ENCODE results near the gene CASR.

CASR gene

GRCh38 chr3:122298239-122298638, 114.8 kb downstream of the CASR start:
- DNase-seq (ENCODE audit: low read depth): peak; percentile 9
- TF ChIP-seq, protein P1, sequence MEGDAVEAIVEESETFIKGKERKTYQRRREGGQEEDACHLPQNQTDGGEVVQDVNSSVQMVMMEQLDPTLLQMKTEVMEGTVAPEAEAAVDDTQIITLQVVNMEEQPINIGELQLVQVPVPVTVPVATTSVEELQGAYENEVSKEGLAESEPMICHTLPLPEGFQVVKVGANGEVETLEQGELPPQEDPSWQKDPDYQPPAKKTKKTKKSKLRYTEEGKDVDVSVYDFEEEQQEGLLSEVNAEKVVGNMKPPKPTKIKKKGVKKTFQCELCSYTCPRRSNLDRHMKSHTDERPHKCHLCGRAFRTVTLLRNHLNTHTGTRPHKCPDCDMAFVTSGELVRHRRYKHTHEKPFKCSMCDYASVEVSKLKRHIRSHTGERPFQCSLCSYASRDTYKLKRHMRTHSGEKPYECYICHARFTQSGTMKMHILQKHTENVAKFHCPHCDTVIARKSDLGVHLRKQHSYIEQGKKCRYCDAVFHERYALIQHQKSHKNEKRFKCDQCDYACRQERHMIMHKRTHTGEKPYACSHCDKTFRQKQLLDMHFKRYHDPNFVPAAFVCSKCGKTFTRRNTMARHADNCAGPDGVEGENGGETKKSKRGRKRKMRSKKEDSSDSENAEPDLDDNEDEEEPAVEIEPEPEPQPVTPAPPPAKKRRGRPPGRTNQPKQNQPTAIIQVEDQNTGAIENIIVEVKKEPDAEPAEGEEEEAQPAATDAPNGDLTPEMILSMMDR (IDR thresholded peaks at IDR 0.05; ENCODE audit: low read depth, low read length): no peak
- no peak for TF ChIP-seq MYC (IDR thresholded peaks at IDR 0.05; ENCODE audit: low read depth, low read length)
- no peak for TF ChIP-seq MAX (IDR thresholded peaks at IDR 0.05; ENCODE audit: low read depth, low read length)
- TF ChIP-seq POLR2A (IDR thresholded peaks at IDR 0.05; ENCODE audit: extremely low read depth, insufficient read length): no peak
- no peak overlapping the region for H3K4me3 ChIP-seq (ENCODE audit: low read depth, low read length)

DNA sequence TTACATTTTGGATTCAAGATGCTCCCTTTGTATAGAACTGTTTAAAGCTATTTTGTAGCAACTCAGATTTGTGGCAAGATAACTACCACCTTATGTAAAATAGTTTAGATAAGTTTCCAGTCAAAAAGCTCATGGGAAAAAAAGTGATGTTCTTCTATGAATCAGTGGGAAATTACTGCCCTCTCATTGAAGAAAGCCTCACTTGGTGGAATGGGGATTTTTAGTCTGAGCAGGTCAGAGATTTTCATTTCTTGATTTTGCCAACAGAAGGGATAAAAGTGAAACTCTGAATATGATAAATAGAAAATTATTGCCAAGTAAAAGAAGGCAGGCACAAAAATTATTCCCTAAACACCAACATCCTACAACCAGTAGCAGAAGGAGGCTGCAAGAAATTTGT, 115.7 kb downstream of the CASR start:
- DNase-seq (ENCODE audit: low read depth): no peak
- H3K4me3 ChIP-seq (ENCODE audit: low read depth, low read length): no peak overlapping the region
- TF ChIP-seq MYC (IDR thresholded peaks at IDR 0.05; ENCODE audit: low read depth, low read length) (no peak), MAX (IDR thresholded peaks at IDR 0.05; ENCODE audit: low read depth, low read length) (no peak), POLR2A (IDR thresholded peaks at IDR 0.05; ENCODE audit: extremely low read depth, insufficient read length) (no peak)
- TF ChIP-seq, protein P1 (IDR thresholded peaks at IDR 0.05; ENCODE audit: low read depth, low read length): no peak

DNA sequence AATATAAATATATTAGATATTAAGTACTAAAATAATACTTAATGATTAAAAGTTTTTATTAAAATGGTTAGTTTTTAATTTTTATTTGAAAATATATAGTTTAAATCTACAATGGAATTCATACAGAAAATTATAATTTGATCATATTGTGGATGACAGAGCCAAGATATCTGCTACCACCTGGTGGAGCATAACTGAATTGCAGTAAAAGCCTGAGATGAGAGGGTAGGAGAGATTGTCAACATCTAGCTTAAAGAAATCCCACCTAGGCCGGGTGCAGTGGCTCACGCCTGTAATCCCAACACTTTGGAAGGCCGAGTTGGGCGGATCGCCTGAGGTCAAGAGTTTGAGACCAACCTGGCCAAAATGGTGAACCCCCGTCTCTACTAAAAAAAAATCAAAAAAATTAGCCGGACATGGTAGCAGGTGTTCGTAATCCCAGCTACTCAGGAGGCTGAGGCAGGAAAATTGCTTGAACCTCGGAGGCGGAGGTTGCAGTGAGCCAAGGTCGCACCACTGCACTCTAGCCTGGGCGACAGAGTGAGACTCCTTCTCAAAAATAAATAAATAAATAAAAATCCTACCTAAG, 116.5 kb downstream of the CASR start:
- TF ChIP-seq POLR2A (IDR thresholded peaks at IDR 0.05; ENCODE audit: extremely low read depth, insufficient read length): no peak
- no peak for TF ChIP-seq MAX (IDR thresholded peaks at IDR 0.05; ENCODE audit: low read depth, low read length)
- TF ChIP-seq, protein P1 (IDR thresholded peaks at IDR 0.05; ENCODE audit: low read depth, low read length): peak; percentile 57
- no peak overlapping the region for H3K4me3 ChIP-seq (ENCODE audit: low read depth, low read length)
- DNase-seq (ENCODE audit: low read depth): peak; percentile 61

DNA sequence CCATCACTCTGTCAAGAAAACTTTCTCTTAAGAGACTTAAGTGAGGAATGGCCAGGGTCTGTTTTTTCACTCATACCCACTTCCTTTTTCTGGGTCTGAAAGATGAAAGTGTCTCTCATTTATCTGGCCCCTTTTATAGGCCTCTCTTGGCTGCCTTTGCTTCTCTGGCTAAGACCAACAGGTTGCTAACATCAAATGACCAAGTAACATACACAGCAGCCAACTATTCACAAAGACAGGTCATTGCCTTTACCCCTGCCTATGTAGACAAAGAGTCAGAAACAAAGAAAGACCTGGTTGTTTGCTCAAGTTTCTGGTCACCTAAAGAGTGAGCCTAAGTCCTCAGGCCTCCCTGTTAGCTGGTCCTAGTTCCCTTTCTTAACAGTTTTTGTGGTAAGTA, 117.6 kb downstream of the CASR start:
- TF ChIP-seq MAX (IDR thresholded peaks at IDR 0.05; ENCODE audit: low read depth, low read length) (no peak), MYC (IDR thresholded peaks at IDR 0.05; ENCODE audit: low read depth, low read length) (no peak), POLR2A (IDR thresholded peaks at IDR 0.05; ENCODE audit: extremely low read depth, insufficient read length) (no peak)
- TF ChIP-seq, protein P1 (IDR thresholded peaks at IDR 0.05; ENCODE audit: low read depth, low read length): no peak
- H3K4me3 ChIP-seq (ENCODE audit: low read depth, low read length): no peak overlapping the region
- peak; percentile 29 for DNase-seq (ENCODE audit: low read depth)

DNA sequence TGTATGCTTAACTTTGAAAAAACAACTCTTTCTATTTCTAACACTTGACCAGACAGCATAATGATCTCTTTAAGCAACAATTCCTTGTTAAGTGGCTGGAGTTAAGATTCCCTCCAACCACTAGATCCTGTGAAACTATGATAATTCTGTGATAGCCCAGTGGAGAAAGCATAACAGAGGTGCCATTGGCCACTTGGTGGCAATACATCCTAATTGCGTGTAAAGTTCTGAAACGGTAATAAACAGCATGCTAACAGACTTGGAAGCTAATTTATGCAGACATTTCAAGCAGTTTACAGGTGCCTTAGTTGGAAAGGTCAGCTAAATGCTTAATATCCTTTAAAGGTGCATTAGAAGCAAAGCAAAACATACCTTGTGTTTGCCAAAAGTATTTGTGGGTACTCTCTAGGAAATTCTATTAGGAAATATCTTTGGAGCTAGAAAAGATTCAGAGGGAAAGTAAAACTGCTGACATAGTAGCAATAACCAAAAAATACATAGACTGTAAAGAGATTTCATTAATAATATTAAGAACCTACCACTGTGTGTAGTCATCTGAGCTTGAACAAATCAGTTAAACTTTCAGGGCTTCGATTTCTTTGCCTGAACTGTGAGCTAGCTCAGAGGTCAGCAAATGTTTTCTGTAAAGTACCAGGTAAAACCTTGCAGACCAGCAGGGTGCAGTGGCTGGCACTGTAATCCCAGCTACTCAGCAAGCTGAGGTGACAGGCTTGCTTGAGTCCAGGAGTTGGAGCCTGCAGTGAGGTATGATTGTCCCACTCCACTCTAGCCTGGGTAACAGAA, 122.6 kb downstream of the CASR start:
- no peak for TF ChIP-seq MYC (IDR thresholded peaks at IDR 0.05; ENCODE audit: low read depth, low read length)
- TF ChIP-seq, protein P1 (IDR thresholded peaks at IDR 0.05; ENCODE audit: low read depth, low read length): peak; percentile 37
- H3K4me3 ChIP-seq (ENCODE audit: low read depth, low read length): no peak overlapping the region
- DNase-seq (ENCODE audit: low read depth): peak; percentile 35
